Cardiac fibroblast (primary cell): ENCODE data around the gene OR51D1.
A peak's percentile ranks its signal among the peaks of the same experiment; 100 is the strongest.

Source experiments
- DNase-seq, 2 donors: peaks; one replicate each; pipeline versions ENCODE4 v3.0.0 to v3.0.0-alpha.2; 2010; ENCODE audit warnings: low read depth in 2 of 2
- H3K4me3 ChIP-seq, 2 donors: replicated peaks in 1 of 2; 1 replicate in 1 of 2; 2 replicates in 1 of 2; pipeline ENCODE4 v1.5.1; 2011; ENCODE audit warnings: low read depth in 2 of 2, low read length in 2 of 2, mild to moderate bottlenecking in 2 of 2, moderate library complexity in 1 of 2
- TF ChIP-seq, protein P1 (sequence below): IDR thresholded peaks from one replicate; pipeline ENCODE4 v1.5.1; 2011; ENCODE audit warnings: low read depth, mild to moderate bottlenecking, low read length, inconsistent platforms

OR51D1 gene

DNA sequence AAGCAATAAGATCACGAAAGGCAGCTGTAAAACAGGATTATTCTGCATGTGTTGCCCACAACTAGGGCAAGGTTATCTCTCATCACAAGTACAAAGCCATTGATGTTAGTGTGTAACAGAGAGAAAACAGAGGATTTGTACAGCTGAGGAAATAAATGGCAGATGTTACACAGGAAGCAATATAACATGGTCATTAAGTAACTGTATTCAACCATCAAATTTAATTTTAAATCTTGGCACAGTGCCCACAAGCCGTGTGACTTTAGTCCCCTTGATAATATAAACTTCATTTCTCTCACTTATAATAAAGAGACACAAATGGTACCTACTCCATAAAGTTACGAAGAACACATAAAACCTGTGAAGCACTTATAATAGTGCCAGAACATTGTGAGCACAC, 43.1 kb downstream of the OR51D1 start:
- H3K4me3 ChIP-seq: no peak overlapping the region
- DNase-seq: no peak
- TF ChIP-seq, protein P1, sequence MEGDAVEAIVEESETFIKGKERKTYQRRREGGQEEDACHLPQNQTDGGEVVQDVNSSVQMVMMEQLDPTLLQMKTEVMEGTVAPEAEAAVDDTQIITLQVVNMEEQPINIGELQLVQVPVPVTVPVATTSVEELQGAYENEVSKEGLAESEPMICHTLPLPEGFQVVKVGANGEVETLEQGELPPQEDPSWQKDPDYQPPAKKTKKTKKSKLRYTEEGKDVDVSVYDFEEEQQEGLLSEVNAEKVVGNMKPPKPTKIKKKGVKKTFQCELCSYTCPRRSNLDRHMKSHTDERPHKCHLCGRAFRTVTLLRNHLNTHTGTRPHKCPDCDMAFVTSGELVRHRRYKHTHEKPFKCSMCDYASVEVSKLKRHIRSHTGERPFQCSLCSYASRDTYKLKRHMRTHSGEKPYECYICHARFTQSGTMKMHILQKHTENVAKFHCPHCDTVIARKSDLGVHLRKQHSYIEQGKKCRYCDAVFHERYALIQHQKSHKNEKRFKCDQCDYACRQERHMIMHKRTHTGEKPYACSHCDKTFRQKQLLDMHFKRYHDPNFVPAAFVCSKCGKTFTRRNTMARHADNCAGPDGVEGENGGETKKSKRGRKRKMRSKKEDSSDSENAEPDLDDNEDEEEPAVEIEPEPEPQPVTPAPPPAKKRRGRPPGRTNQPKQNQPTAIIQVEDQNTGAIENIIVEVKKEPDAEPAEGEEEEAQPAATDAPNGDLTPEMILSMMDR: no peak

DNA sequence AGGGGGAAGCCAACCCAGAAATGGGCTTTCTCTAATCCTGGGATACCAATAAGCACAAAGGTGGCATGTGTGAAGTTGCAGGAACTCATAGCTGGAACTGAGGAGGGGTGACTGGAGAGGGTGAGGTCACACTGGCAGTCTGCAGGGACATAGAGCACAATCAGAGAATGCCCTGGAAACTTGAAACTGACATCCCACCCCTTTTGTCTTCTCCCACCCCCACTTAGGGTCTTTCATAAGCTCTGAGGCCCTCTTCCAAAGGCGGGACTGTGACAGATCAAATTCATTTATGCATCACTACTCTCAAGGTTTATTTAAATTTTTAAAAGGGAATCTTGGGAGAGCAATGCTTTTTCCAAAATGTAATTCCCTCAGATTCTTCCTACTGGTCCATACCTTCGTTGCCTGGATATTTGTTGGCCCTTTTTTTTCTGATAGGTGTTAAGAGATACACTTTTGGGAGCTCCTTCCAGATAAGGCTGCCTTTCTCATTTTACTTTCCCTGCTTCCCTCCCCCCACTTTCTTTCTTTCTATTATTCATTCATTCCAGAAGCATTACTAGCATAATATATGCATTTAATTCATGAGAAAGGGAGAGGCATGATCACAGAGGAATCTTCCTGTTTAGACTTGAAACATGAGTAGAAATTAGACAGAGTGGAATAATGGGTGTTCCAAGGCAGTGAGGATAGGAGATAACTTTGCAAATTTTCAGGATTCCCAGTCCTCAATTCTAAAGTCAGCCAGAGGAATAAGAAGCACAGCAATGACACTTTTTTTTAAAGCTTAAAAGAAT, 45.5 kb downstream of the OR51D1 start:
- DNase-seq: peak in 1 of 2 donors; percentile 48
- TF ChIP-seq, protein P1: no peak
- H3K4me3 ChIP-seq: no peak overlapping the region

DNA sequence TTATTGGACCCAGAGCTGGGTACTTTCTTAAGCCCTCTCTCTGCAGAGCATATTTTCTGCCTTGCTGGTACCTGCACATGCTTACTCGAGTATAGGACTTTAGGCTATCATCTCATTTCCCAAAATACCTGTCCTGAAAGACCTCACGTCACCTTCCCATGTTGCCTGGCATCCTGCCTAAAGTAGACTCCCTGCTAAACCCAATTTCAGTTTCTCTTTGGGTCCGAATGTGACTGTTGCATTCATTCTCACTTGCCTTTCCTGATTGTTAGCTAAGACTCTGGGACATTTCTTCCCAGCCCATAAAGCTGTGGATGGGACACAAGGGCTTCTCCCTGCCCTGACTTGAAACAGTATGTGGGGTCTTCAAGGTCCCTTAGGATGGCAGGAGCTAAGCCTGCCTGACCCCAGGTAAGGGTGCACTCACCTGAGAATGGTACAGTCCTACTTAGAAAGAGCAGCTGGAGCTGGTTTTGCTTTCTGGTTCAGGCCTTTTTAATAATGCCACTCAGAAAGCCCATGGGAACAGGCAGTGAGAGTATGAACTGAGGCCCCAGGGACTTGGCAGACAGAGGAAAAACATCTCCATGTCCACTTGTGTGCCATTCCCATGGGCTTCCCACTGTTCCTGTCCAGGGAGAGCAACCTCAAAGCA, 47.5 kb downstream of the OR51D1 start:
- no peak for DNase-seq
- TF ChIP-seq, protein P1: no peak
- H3K4me3 ChIP-seq: no peak overlapping the region
